HEK293 (cell line): Measurements from ENCODE around the gene KLHL6.

Experiments
- CTCF ChIA-PET: fragments of 350-600 bp; formaldehyde crosslinking; extraction: SDS; loops from one replicate; lab custom pipeline; 2021; ENCODE audit warnings: antibody characterized with exemption; lab: Yijun Ruan, JAX
- POLR2A ChIA-PET: fragments of 300-600 bp; formaldehyde crosslinking; extraction: SDS; loops from one replicate; lab custom pipeline; 2020; ENCODE audit warnings: antibody characterized with exemption, inconsistent platforms; lab: Yijun Ruan, JAX
- H3K27ac ChIP-seq: fragments of 200-500 bp; sonication (Bioruptor generic); 2 replicates; pipeline ENCODE4 v1.5.1; 2014; ENCODE audit warnings: low read depth, low read length, control low read depth, inconsistent platforms; ENCODE audit errors: extremely low read depth
- H3K36me3 ChIP-seq, 2 experiments: fragments of 200-500 bp in 1 of 2; sonication (Bioruptor generic) in 1 of 2; 1 replicate in 1 of 2; 2 replicates in 1 of 2; pipeline ENCODE4 v1.5.1; 2014 to 2017; ENCODE audit warnings: inconsistent platforms in 2 of 2, low read length in 2 of 2; ENCODE audit not compliant: control insufficient read depth in 2 of 2, insufficient read depth in 1 of 2
- H3K4me1 ChIP-seq: fragments of 200-500 bp; sonication (Bioruptor generic); 2 replicates; pipeline ENCODE4 v1.5.1; 2014; ENCODE audit warnings: mild to moderate bottlenecking, low read length, inconsistent platforms; ENCODE audit not compliant: control insufficient read depth, insufficient read depth
- H3K4me3 ChIP-seq: 2 replicates; pipeline ENCODE4 v1.5.1; 2011; ENCODE audit warnings: low read depth, mild to moderate bottlenecking, control low read depth, low read length, moderate library complexity
- H3K9me3 ChIP-seq: fragments of 200-500 bp; sonication (Bioruptor generic); 2 replicates; pipeline ENCODE4 v1.5.1; 2014; ENCODE audit warnings: low read depth, low read length, inconsistent platforms; ENCODE audit not compliant: control insufficient read depth, insufficient read depth
- AEBP2 ChIP-seq: fragments of 450-650 bp; formaldehyde crosslinking; IDR thresholded peaks from 2 replicates; pipeline ENCODE4 v1.5.1; 2016; ENCODE audit warnings: missing biosample characterization, missing genetic modification characterization, borderline replicate concordance
- EGR2 ChIP-seq: fragments of 450-650 bp; formaldehyde crosslinking; IDR thresholded peaks from 2 replicates; pipeline ENCODE4 v1.5.1; 2016; ENCODE audit warnings: low read depth, missing biosample characterization, missing genetic modification characterization
- PRDM1 ChIP-seq: fragments of 450-650 bp; formaldehyde crosslinking; IDR thresholded peaks from 2 replicates; pipeline ENCODE4; 2016; ENCODE audit warnings: missing biosample characterization, missing genetic modification characterization
- ZBTB6 ChIP-seq: fragments of 450-650 bp; formaldehyde crosslinking; IDR thresholded peaks from 2 replicates; pipeline ENCODE4 v1.5.1; 2017; ENCODE audit warnings: missing biosample characterization, missing genetic modification characterization
- ZBTB7A ChIP-seq: fragments of 450-650 bp; formaldehyde crosslinking; IDR thresholded peaks from 2 replicates; pipeline ENCODE4 v1.5.1; 2016; ENCODE audit warnings: low read depth, missing biosample characterization, missing genetic modification characterization
- ZNF138 ChIP-seq: fragments of 450-650 bp; formaldehyde crosslinking; IDR thresholded peaks from 2 replicates; pipeline ENCODE4 v1.5.1; 2016; ENCODE audit warnings: missing biosample characterization, missing genetic modification characterization, borderline replicate concordance
- ZNF148 ChIP-seq: fragments of 450-650 bp; formaldehyde crosslinking; IDR thresholded peaks from 2 replicates; pipeline ENCODE4 v1.5.0; 2017; ENCODE audit warnings: missing biosample characterization, missing genetic modification characterization, borderline replicate concordance
- ZNF157 ChIP-seq: fragments of 450-650 bp; formaldehyde crosslinking; IDR thresholded peaks from 2 replicates; pipeline ENCODE4 v1.5.1; 2016; ENCODE audit warnings: missing biosample characterization, missing genetic modification characterization
- ZNF174 ChIP-seq: fragments of 450-650 bp; formaldehyde crosslinking; IDR thresholded peaks from 2 replicates; pipeline ENCODE4 v1.5.0; 2017; ENCODE audit warnings: missing biosample characterization, mild to moderate bottlenecking, missing genetic modification characterization
- ZNF37A ChIP-seq: fragments of 450-650 bp; IDR thresholded peaks from 2 replicates; pipeline ENCODE4 v1.5.1; 2018; ENCODE audit warnings: missing biosample characterization, missing genetic modification characterization
- ZNF48 ChIP-seq: fragments of 450-650 bp; formaldehyde crosslinking; IDR thresholded peaks from 2 replicates; pipeline ENCODE4 v1.5.1; 2016; ENCODE audit warnings: missing biosample characterization, missing genetic modification characterization
- ZNF501 ChIP-seq: fragments of 450-650 bp; formaldehyde crosslinking; IDR thresholded peaks from 2 replicates; pipeline ENCODE4 v1.5.1; 2016; ENCODE audit warnings: missing biosample characterization, missing genetic modification characterization
- ZNF513 ChIP-seq: fragments of 450-650 bp; IDR thresholded peaks from 2 replicates; pipeline ENCODE4 v1.5.1; 2018; ENCODE audit warnings: missing biosample characterization, missing genetic modification characterization
- ZNF558 ChIP-seq: fragments of 450-650 bp; formaldehyde crosslinking; IDR thresholded peaks from 2 replicates; pipeline ENCODE4 v1.5.1; 2016; ENCODE audit warnings: missing biosample characterization, missing genetic modification characterization
- ZNF561 ChIP-seq: fragments of 450-650 bp; IDR thresholded peaks from 2 replicates; pipeline ENCODE4 v1.5.1; 2018; ENCODE audit warnings: missing biosample characterization, missing genetic modification characterization, borderline replicate concordance
- ZNF707 ChIP-seq: fragments of 450-650 bp; formaldehyde crosslinking; IDR thresholded peaks from 2 replicates; pipeline ENCODE4 v1.5.1; 2016; ENCODE audit warnings: missing biosample characterization, missing genetic modification characterization
- TF ChIP-seq, protein P1 (sequence below): fragments of 450-650 bp; formaldehyde crosslinking; IDR thresholded peaks from 2 replicates; pipeline ENCODE4 v1.5.1; 2017; ENCODE audit warnings: missing biosample characterization, missing genetic modification characterization
- TF ChIP-seq, protein P2 (sequence below): fragments of 450-650 bp; IDR thresholded peaks from 2 replicates; pipeline ENCODE4 v1.5.1; 2018; ENCODE audit warnings: missing biosample characterization, mild to moderate bottlenecking, missing genetic modification characterization

The KLHL6 gene

GRCh38 chr3:183592821-183593220 is 37.3 kb upstream of the KLHL6 start:
- Histone ChIP-seq H3K9me3 (no peaks in the 10 kb centered on the region), H3K4me1 (no peaks in the 10 kb centered on the region), H3K27ac (no peak overlapping the region), H3K36me3 (no peaks in the 10 kb centered on the region), H3K4me3 (no peak overlapping the region)
- TF ChIP-seq ZNF138 (tag by site-specific recombination) = no peak
- TF ChIP-seq, protein P1, sequence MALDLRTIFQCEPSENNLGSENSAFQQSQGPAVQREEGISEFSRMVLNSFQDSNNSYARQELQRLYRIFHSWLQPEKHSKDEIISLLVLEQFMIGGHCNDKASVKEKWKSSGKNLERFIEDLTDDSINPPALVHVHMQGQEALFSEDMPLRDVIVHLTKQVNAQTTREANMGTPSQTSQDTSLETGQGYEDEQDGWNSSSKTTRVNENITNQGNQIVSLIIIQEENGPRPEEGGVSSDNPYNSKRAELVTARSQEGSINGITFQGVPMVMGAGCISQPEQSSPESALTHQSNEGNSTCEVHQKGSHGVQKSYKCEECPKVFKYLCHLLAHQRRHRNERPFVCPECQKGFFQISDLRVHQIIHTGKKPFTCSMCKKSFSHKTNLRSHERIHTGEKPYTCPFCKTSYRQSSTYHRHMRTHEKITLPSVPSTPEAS = no peak
- TF ChIP-seq EGR2 = no peak
- CTCF ChIA-PET = interaction anchor here (0.5 to 0.6 kb wide), 2 partner anchors 99 to 295 kb away, joined by 3 to 6 read pairs; no protein-coding TSS in a partner anchor
- POLR2A ChIA-PET = no interaction called here

DNA sequence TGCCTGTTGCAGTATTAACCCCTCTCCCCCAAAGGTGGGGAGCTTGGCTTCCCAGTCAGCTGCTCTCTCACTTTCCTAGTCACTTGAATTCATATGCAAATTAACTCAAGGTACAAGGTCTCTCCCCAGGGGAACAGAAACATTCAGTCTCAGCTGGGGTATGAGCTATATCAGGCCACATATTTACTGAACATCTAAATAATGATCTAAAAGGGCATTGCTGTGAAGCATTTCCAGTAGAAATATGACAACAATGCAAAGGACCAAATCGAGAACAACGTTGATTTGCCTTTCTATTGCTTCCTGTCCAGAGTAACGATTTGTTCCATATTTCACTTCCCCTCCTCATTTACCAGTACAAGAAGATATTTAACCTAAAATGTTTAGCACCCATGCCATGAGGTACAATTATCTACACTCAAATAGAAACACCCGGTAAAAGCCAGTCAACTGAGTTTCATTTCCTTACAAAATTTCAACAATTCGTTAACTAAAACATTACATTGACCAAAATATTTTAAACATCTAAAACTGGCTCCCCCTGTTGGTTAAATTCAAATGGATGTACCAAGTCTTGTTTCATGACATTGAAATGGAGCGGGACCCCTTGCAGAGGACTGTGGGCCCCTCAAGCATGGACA is 36.5 kb upstream of the KLHL6 start:
- POLR2A ChIA-PET = no interaction called here
- TF ChIP-seq ZNF48 (no peak), ZNF148 (tag by site-specific recombination) (no peak), ZBTB7A (tag by site-specific recombination) (no peak), ZNF561 (tag by site-specific recombination) (no peak), ZNF157 (tag by site-specific recombination) (no peak), ZNF37A (tag by site-specific recombination) (no peak), ZNF174 (tag by site-specific recombination) (no peak)
- TF ChIP-seq, protein P2, sequence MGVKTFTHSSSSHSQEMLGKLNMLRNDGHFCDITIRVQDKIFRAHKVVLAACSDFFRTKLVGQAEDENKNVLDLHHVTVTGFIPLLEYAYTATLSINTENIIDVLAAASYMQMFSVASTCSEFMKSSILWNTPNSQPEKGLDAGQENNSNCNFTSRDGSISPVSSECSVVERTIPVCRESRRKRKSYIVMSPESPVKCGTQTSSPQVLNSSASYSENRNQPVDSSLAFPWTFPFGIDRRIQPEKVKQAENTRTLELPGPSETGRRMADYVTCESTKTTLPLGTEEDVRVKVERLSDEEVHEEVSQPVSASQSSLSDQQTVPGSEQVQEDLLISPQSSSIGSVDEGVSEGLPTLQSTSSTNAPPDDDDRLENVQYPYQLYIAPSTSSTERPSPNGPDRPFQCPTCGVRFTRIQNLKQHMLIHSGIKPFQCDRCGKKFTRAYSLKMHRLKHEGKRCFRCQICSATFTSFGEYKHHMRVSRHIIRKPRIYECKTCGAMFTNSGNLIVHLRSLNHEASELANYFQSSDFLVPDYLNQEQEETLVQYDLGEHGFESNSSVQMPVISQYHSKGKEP (tag by site-specific recombination) = no peak
- TF ChIP-seq, all 188 proteins: peak for 0
- Histone ChIP-seq H3K4me3 (no peak overlapping the region), H3K9me3 (no peaks in the 10 kb centered on the region), H3K27ac (no peak overlapping the region), H3K4me1 (no peaks in the 10 kb centered on the region), H3K36me3 (no peaks in the 10 kb centered on the region)
- CTCF ChIA-PET = interaction anchor here (0.8 kb wide), 1 partner anchor 9 kb away, joined by 3 read pairs; no protein-coding TSS in a partner anchor

DNA sequence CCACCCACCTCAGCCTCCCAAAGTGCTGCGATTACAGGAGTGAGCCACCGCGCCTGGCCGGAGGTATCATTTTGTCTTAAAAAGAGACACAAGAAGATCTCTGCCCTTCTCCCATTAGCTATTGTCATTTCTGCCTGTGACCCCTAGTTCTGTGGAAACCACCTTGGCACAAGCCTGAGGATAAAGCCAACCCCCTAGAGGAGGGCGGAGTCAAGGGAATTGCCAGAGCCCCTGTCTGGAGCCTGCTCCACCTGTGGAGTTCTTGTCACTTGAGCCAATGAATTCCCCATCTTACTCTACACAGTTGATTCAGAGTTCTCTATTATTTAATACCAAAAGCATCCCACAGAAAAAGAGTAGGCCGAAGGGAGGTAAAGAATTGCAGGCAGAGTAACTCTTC is 34.9 kb upstream of the KLHL6 start:
- ChIA-PET CTCF (no interaction called here), POLR2A (no interaction called here)
- Histone ChIP-seq H3K36me3 (no peaks in the 10 kb centered on the region), H3K27ac (no peak overlapping the region), H3K4me1 (no peaks in the 10 kb centered on the region), H3K4me3 (no peak overlapping the region), H3K9me3 (no peaks in the 10 kb centered on the region)
- TF ChIP-seq PRDM1 (no peak), ZNF501 (tag by site-specific recombination) (no peak), ZNF513 (tag by site-specific recombination) (no peak), ZNF707 (tag by site-specific recombination) (no peak), ZNF37A (tag by site-specific recombination) (no peak), ZNF558 (tag by site-specific recombination) (no peak), AEBP2 (tag by site-specific recombination) (no peak), ZBTB6 (tag by site-specific recombination) (no peak)
